OCI-LY3 (cell line): ENCODE results near the gene MOB4.
"Not testable (repeated sequence)": the region's sequence is repeated elsewhere in the genome, so short reads cannot be mapped to it uniquely, and the experiment has no call there.

Experiments
- EZH2phosphoT487 ChIP-seq: fragments of 200-600 bp; shearing (Covaris generic); IDR thresholded peaks from 2 replicates; pipeline ENCODE4 v1.6.1; 2018; ENCODE audit warnings: antibody characterized with exemption, mixed run types, low read depth
- TF ChIP-seq, protein P1 (sequence below): fragments of 200-600, 300-600 bp; sonication (generic); IDR thresholded peaks from 2 replicates; pipeline ENCODE4 v1.5.1; 2014; ENCODE audit warnings: antibody characterized with exemption, low read length, low read depth

DNA sequence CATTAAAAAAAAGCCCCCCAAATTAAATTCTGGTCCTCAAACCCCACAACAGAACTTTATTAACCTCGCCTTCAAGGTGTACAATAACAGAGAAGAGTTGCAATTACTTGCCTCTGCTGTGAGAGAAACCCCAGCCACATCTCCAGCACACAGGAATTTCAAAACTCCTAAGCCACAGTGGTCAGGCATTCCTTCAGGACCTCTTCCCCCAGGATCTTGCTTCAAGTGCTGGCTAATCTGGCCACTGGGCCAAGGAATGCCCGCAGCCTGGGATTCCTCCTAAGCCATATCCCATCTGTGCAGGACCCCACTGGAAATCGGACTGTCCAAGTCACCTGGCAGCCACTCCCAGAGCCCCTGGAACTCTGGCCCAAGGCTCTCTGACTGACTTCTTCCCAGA, 64.3 kb downstream of the MOB4 start:
- TF ChIP-seq, protein P1, sequence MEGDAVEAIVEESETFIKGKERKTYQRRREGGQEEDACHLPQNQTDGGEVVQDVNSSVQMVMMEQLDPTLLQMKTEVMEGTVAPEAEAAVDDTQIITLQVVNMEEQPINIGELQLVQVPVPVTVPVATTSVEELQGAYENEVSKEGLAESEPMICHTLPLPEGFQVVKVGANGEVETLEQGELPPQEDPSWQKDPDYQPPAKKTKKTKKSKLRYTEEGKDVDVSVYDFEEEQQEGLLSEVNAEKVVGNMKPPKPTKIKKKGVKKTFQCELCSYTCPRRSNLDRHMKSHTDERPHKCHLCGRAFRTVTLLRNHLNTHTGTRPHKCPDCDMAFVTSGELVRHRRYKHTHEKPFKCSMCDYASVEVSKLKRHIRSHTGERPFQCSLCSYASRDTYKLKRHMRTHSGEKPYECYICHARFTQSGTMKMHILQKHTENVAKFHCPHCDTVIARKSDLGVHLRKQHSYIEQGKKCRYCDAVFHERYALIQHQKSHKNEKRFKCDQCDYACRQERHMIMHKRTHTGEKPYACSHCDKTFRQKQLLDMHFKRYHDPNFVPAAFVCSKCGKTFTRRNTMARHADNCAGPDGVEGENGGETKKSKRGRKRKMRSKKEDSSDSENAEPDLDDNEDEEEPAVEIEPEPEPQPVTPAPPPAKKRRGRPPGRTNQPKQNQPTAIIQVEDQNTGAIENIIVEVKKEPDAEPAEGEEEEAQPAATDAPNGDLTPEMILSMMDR: not testable (repeated sequence)
- not testable (repeated sequence) for TF ChIP-seq EZH2phosphoT487
